ENCODE measurements around the gene NOB1. TPM values are rescaled to one million over a fixed set of nuclear protein-coding genes. Genes with fewer than 3 reads are reported as not detected.

The NOB1 gene
- total and polyA plus RNA-seq, 4 donors = 6.9 to 19.7 (median 12.5) TPM

DNA sequence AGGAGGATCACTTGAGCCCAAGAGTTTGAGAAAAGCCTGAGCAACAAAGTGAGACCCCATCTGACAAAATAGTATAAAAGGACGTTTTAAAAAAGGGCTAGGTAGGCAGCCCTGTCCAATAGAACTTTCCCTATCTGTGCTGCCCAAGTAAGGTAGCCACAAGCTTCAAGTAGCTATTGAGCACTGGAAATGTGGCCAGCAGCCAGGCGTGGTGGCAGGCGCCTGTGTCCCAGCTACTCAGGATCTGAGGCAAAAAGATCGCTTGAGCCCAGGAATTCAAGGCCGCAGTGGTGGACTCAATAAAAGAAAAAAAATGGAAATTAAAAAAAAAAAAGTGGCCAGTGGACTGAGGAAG is 26.8 kb downstream of the NOB1 start:
- 96% methylated on average over 5 of the region's 5 CpGs for WGBS
- H3K9me3 ChIP-seq (ENCODE audit: control insufficient read depth in 4 of 4, low read length in 3 of 4) = no peaks in the 10 kb centered on the region
- H3K9ac ChIP-seq (ENCODE audit: low read depth in 1 of 2, low read length in 2 of 2) = no peak overlapping the region
- no peak for DNase-seq (ENCODE audit: low spot score)
- H3K4me1 ChIP-seq (ENCODE audit: control insufficient read depth in 4 of 4, insufficient read depth in 4 of 4, low read length in 3 of 4) = peaks cover 0 to 4% (median 0%) of the 10 kb centered on the region in 4 donors
- H3K4me3 ChIP-seq (ENCODE audit: low read depth in 1 of 3, low read length in 3 of 3) = no peak overlapping the region
- no peak for TF ChIP-seq YY1 (IDR thresholded peaks at IDR 0.05)
- no peak for TF ChIP-seq ATF3 (IDR thresholded peaks at IDR 0.05)
- no peak for TF ChIP-seq HNF4G (IDR thresholded peaks at IDR 0.05)
- no peak for TF ChIP-seq RAD21 (IDR thresholded peaks at IDR 0.05)
- no peak for TF ChIP-seq ZBTB33 (IDR thresholded peaks at IDR 0.05)
- no peak for TF ChIP-seq FOXA2 (IDR thresholded peaks at IDR 0.05)
- TF ChIP-seq FOXA1 (IDR thresholded peaks at IDR 0.05) = no peak
- TF ChIP-seq RXRA (IDR thresholded peaks at IDR 0.05) = no peak
- TF ChIP-seq NR2F2 (IDR thresholded peaks at IDR 0.05) = no peak
- TF ChIP-seq HNF4A (conservative IDR thresholded peaks at IDR 0.05) = no peak
- TF ChIP-seq SP1 (IDR thresholded peaks at IDR 0.05) = no peak
- TF ChIP-seq GABPA (IDR thresholded peaks at IDR 0.05 in 1 of 2, conservative IDR thresholded peaks at IDR 0.05 in 1 of 2) = no peak
- no peaks in the 10 kb centered on the region for H3K36me3 ChIP-seq (ENCODE audit: control insufficient read depth in 4 of 4, insufficient read depth in 3 of 4, low read depth in 1 of 4, low read length in 3 of 4)
- H3K27ac ChIP-seq (ENCODE audit: low read depth in 1 of 2, low read length in 2 of 2) = no peak overlapping the region
- no peaks in the 10 kb centered on the region for H3K27me3 ChIP-seq (ENCODE audit: control insufficient read depth in 4 of 4, insufficient read depth in 4 of 4, low read length in 3 of 4)

DNA sequence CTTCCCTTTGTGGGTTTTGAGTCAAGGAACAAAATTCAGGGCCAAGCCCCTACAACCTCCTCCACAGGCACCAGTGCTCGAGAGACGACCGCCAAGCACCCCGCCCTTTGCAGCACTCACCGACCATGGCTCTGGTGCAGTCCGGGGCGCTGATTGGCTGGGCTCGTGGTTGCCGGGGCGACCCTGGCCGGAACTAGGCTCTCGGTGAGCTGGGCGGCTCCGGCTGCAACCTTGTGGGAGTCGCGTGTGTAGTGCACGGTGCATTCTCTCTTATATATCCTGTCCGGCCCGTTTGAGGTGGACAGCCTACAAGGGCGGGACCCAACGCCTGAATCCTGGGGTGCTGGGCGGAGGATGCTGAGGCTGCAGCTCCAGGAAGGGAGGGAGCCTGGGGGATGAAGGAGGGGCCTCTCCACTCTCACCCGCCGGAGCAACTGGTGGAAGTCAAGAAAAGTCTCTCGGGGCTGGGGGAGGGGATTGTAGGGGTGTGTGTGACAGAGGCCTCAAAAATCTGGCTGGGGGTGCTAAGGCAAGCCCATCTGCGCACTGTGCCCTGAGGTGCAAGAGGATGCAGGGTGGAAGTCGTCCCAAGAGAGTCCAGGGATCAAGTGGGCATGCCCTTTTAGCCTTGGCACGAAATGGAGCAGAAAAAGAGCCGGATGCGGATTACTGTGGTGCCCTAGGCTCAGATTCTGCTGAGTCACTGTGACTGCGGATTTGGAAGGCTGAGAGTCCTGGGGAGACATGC is 28.2 kb downstream of the NOB1 start, which contains the start of gene NQO1:
Gene NQO1 (minus strand): TSS at position 248 of the 748 bp plus-strand sequence. CDS start 121 bp downstream, at position 127.
- H3K27ac ChIP-seq (ENCODE audit: low read depth in 1 of 2, low read length in 2 of 2) = peak within 1 kb of the TSS in 1 of 2 donors; percentile 35
- 20% methylated on average over 31 of the region's 31 CpGs for WGBS
- no peaks in the 10 kb centered on the region for H3K36me3 ChIP-seq (ENCODE audit: control insufficient read depth in 4 of 4, insufficient read depth in 3 of 4, low read depth in 1 of 4, low read length in 3 of 4)
- H3K9ac ChIP-seq (ENCODE audit: low read depth in 1 of 2, low read length in 2 of 2) = peak within 1 kb of the TSS; percentile 24 to 27
- peaks cover 0 to 4% (median 0%) of the 10 kb centered on the region in 4 donors for H3K4me1 ChIP-seq (ENCODE audit: control insufficient read depth in 4 of 4, insufficient read depth in 4 of 4, low read length in 3 of 4)
- no peak for TF ChIP-seq HNF4A (conservative IDR thresholded peaks at IDR 0.05)
- peak; percentile 81 for TF ChIP-seq NR2F2 (IDR thresholded peaks at IDR 0.05)
- peak within 1 kb of the TSS in 2 of 3 donors; percentile 41 to 44 for H3K4me3 ChIP-seq (ENCODE audit: low read depth in 1 of 3, low read length in 3 of 3)
- DNase-seq (ENCODE audit: low spot score) = peak; percentile 78
- H3K9me3 ChIP-seq (ENCODE audit: control insufficient read depth in 4 of 4, low read length in 3 of 4) = no peaks in the 10 kb centered on the region
- H3K27me3 ChIP-seq (ENCODE audit: control insufficient read depth in 4 of 4, insufficient read depth in 4 of 4, low read length in 3 of 4) = no peaks in the 10 kb centered on the region

DNA sequence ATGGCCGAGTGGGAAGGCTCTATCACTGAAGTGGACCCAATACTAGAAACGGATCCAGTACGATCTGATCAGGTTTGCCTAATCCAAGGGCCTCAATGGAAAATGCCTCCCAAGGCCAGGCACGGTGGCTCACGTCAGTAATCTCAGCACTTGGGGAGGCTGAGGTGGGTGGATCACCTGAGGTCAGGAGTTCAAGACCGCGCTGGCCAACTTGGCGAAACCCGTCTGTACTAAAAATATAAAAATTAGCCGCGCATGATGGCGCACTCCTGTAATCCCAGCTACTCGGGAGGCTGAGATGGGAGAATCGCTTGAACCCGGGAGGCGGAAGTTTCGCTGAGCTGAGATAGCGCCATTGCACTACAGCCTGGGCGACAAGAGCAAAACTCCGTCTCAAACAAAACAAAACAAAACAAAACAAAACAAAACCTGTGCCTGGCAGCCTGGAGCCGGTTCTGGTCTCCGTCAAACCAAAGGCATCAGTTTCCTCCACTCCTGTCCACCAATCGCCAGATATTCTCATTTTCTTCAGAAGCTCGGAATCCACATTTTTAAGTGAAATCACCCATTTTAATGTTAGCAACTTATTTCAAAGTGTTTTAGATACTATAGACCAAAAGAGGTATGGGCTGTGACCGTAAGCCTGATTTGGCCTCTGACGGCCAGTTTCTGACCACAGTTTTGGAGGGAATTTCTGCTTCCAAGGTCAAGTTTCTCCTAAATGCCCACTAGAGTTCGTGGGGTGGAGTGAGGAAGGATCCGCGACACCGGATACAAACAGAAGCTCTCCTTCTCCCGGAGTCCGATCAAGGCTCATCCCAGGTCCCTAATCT is 29.0 kb downstream of the NOB1 start:
- peaks cover 0 to 4% (median 0%) of the 10 kb centered on the region in 4 donors for H3K4me1 ChIP-seq (ENCODE audit: control insufficient read depth in 4 of 4, insufficient read depth in 4 of 4, low read length in 3 of 4)
- 80% methylated on average over 32 of the region's 32 CpGs for WGBS
- DNase-seq (ENCODE audit: low spot score) = no peak
- H3K27me3 ChIP-seq (ENCODE audit: control insufficient read depth in 4 of 4, insufficient read depth in 4 of 4, low read length in 3 of 4) = no peaks in the 10 kb centered on the region
- H3K27ac ChIP-seq (ENCODE audit: low read depth in 1 of 2, low read length in 2 of 2) = no peak overlapping the region
- no peaks in the 10 kb centered on the region for H3K9me3 ChIP-seq (ENCODE audit: control insufficient read depth in 4 of 4, low read length in 3 of 4)
- peak overlapping the region in 2 of 3 donors; percentile 41 to 44 for H3K4me3 ChIP-seq (ENCODE audit: low read depth in 1 of 3, low read length in 3 of 3)
- no peaks in the 10 kb centered on the region for H3K36me3 ChIP-seq (ENCODE audit: control insufficient read depth in 4 of 4, insufficient read depth in 3 of 4, low read depth in 1 of 4, low read length in 3 of 4)
- TF ChIP-seq ZBTB33 (IDR thresholded peaks at IDR 0.05) (no peak), HNF4A (conservative IDR thresholded peaks at IDR 0.05) (no peak), CTCF (IDR thresholded peaks at IDR 0.05; ENCODE audit: low read depth, low read length, missing input control) (no peak), ATF3 (IDR thresholded peaks at IDR 0.05) (no peak), RAD21 (IDR thresholded peaks at IDR 0.05) (no peak)
- TF ChIP-seq, protein P1, sequence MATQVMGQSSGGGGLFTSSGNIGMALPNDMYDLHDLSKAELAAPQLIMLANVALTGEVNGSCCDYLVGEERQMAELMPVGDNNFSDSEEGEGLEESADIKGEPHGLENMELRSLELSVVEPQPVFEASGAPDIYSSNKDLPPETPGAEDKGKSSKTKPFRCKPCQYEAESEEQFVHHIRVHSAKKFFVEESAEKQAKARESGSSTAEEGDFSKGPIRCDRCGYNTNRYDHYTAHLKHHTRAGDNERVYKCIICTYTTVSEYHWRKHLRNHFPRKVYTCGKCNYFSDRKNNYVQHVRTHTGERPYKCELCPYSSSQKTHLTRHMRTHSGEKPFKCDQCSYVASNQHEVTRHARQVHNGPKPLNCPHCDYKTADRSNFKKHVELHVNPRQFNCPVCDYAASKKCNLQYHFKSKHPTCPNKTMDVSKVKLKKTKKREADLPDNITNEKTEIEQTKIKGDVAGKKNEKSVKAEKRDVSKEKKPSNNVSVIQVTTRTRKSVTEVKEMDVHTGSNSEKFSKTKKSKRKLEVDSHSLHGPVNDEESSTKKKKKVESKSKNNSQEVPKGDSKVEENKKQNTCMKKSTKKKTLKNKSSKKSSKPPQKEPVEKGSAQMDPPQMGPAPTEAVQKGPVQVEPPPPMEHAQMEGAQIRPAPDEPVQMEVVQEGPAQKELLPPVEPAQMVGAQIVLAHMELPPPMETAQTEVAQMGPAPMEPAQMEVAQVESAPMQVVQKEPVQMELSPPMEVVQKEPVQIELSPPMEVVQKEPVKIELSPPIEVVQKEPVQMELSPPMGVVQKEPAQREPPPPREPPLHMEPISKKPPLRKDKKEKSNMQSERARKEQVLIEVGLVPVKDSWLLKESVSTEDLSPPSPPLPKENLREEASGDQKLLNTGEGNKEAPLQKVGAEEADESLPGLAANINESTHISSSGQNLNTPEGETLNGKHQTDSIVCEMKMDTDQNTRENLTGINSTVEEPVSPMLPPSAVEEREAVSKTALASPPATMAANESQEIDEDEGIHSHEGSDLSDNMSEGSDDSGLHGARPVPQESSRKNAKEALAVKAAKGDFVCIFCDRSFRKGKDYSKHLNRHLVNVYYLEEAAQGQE (IDR thresholded peaks at IDR 0.05) = no peak
- H3K9ac ChIP-seq (ENCODE audit: low read depth in 1 of 2, low read length in 2 of 2) = peak overlapping the region; percentile 24 to 27

All from liver (tissue), 9 donors.